Epithelial cell of proximal tubule (primary cell): ENCODE results near the gene POLE. TPM values are rescaled to one million over a fixed set of nuclear protein-coding genes. Genes with fewer than 3 reads are reported as not detected.

Experiments
- DNase-seq: peaks from one replicate; pipeline ENCODE4 v3.0.0-alpha.2; 2011; ENCODE audit warnings: low read depth
- H3K4me3 ChIP-seq: 2 replicates; pipeline ENCODE4 v1.5.1; 2011; ENCODE audit warnings: low read depth, mild to moderate bottlenecking, low read length
- total RNA-seq: library from RNA; depleted of rRNA; stranded (reverse); fragments of >200 nt; gene quantifications from 2 replicates; pipeline ENCODE4 v1.2.3, GENCODE V29; 2015
- TF ChIP-seq, protein P1 (sequence below): conservative IDR thresholded peaks from 2 replicates; pipeline ENCODE4 v1.5.1; 2012; ENCODE audit warnings: low read depth, mild to moderate bottlenecking, low read length

The POLE gene
- total RNA-seq, 1 donor from 2014 or later, result 37.9 TPM

DNA sequence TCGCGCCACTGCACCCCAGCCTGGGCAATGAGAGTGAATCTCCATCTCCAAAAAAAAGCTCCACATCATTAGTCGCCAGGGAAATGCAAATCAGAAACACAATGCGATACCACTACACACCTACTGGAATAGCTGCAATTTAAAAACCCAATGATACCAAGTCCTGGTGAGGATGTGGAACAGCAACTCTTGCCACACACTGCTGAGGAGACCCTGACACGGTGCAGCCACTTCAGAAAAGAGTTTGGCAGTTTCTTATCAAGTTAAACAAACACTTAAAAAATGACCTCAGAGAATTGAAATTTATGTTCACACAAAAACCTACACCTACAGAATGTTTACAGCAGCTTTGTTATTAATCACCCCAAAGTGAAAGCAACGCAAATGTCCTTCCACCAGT, 56.5 kb downstream of the POLE start:
- DNase-seq, result no peak
- TF ChIP-seq, protein P1, sequence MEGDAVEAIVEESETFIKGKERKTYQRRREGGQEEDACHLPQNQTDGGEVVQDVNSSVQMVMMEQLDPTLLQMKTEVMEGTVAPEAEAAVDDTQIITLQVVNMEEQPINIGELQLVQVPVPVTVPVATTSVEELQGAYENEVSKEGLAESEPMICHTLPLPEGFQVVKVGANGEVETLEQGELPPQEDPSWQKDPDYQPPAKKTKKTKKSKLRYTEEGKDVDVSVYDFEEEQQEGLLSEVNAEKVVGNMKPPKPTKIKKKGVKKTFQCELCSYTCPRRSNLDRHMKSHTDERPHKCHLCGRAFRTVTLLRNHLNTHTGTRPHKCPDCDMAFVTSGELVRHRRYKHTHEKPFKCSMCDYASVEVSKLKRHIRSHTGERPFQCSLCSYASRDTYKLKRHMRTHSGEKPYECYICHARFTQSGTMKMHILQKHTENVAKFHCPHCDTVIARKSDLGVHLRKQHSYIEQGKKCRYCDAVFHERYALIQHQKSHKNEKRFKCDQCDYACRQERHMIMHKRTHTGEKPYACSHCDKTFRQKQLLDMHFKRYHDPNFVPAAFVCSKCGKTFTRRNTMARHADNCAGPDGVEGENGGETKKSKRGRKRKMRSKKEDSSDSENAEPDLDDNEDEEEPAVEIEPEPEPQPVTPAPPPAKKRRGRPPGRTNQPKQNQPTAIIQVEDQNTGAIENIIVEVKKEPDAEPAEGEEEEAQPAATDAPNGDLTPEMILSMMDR, result no peak
- no peak overlapping the region for H3K4me3 ChIP-seq

DNA sequence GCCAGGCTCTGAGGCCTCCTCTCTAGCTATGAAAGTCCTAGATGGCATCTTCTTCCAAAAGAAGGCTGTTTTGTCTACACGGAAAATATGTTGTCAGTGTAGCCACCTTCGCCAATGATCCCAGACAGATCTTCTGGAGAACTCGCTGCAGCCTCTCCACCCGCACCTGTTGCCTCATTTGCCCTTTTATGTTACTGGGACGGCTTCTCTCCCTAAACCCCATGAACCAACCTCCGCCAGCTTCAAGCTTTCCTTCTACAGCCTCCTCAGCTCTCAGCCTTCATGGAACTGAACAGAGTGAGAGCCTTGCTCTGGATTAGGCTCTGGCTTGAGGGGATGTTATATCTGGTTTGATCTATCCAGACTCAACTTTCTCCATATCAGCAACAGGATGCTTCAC, 57.8 kb downstream of the POLE start:
- TF ChIP-seq, protein P1, result no peak
- no peak for DNase-seq
- H3K4me3 ChIP-seq, result no peak overlapping the region

DNA sequence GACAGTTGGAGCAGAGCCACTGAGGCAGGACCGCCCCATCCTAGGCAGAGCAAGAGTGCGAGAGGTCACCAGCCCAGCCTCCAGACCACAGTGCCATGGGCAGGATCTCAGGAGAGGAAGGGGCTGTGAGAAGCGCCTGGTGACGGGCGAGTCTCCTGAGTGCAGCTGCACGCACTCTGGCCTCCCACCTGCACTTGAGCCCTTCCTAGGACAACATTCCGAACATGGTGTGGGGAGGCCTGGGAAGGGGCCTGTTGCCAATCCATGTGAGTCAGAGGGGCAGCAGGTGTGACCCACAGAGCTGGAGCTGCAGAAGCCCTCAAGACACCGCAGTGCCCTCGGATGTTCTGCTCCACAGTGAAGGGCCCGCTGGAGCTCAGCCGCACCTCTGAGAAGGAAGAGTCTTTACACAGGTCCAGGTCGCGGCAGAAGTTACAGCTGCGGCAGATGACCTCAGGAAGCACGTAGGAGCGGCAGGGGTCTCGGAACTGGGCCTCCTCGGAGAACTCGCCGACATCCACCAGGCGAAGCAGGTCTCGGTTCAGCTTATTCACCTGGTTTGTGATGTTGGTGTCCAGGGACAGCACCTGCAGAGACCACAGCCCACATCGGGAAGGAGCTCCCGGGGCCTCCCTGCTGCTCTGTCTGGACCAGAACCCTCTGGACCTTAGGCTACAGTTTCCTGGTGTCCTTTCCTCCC, 61.3 kb downstream of the POLE start:
- DNase-seq, result no peak
- TF ChIP-seq, protein P1, result no peak
- no peak overlapping the region for H3K4me3 ChIP-seq

DNA sequence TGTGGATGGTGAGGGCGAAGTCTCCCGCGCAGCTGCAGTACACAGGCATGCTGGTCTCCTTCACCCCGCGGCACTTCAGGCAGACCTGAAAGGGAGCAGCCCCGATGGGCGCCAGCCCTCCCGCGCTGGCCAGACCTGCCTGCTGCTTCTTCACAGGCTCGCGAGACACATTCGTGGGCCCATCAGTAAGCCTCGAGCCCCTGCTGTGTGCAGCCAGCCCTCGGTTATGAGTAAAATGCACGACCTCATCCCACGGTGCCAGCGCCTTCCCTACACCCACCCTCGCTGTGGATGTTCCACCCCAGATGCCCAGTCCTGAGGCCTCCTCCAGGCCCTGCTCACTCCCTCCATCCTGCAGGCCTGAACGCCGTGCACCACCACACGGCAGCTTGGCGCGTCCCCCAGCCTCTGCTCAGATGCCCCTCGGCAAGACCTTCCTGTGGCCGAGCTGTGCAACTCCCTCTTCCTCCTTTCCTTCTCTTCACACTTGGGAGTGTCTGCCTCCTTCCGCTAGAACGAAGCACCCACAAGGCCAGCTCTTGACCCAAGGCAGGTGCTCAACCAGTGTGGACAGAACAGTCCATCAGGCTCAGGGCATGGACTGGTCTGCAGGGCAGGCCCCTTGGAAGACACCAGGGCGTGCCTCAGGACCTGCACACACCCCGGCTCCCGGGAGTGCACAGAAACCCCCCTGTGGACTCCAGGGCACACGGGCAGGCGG, 62.1 kb downstream of the POLE start:
- DNase-seq, result no peak
- TF ChIP-seq, protein P1, result no peak
- H3K4me3 ChIP-seq, result no peak overlapping the region

DNA sequence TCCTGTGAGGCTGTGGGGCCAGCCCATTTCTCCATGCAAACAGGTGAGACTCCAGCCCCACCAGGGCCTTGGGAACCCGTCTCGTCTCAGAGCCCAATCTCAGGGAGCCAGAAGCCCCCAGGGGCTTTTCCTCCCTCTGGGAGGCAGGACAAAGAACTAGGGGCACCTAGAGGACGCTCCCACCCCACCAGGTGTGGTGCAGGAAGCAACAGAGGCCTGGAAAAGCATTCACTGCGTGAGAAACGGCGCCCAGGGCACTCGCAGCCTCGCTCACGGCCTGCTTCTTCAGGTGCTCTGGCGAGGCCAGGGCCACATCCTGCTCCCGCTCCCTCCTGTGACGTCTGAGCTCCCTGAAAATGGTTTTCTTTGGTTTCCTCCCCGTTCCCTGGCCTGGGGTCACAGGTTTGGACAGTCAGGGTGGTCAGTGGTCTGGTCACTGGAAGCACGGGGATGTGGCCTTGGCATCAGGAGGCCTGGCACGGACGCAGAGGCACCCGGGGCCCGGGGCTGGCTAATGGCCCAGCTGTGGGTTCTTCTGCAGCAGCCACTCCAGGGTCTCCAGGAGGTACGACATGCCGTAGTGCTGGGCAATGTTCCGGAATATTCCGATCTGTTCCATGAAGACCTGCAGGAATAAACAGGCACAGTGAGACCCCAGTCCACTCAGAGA, 62.8 kb downstream of the POLE start:
- TF ChIP-seq, protein P1, result no peak
- no peak overlapping the region for H3K4me3 ChIP-seq
- DNase-seq, result no peak

DNA sequence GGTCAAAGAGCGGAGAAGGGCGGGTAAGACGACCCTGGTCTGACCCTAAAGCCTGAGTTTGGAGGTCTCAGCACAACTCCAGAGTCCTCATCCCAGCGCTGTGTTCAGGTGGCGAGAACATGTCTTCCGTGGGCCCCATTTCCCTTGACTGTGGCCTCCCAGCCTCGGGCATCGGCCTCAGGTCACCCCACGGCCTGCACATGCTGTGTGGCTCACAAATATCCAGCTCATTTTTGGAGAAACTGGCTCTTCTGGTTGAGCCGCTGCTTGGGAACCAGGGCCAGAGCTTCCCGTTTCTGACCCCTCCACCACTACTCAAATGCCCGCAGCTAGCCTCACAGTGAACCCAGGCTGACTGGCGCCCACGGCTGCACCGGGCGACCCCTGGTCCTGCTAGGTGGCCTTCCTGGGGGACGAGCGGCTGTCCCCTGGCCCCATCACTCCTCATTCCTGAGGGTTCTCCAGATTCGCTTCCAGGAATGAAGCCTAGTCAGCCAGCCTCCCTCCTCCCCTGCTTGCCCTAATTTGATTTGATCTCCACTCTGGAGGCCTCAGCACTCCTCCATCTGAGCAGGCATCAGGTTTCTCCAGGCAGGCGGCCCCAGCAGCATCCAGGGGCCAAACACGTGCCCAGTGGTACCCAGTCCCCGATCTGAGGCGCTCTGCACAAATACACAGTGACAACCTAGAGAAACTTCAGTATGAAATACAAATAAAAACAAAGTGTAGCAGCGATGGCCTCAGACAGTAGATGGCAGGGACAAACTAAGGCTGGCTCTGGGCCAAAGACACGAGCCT, 63.9 kb downstream of the POLE start:
- TF ChIP-seq, protein P1, result no peak
- no peak for DNase-seq
- H3K4me3 ChIP-seq, result no peak overlapping the region
